Peyer's patch (tissue), 4 donors: ENCODE results near the gene SYNDIG1.

ENCODE experiments used
- POLR2A ChIP-seq, 2 donors: fragments of 450-650 bp; IDR thresholded peaks; one replicate each; pipeline ENCODE4 v1.5.1; 2017; ENCODE audit warnings: antibody characterized with exemption in 2 of 2, mild to moderate bottlenecking in 2 of 2, moderate library complexity in 2 of 2
- TF ChIP-seq, protein P1 (sequence below), 6 experiments: fragments of 450-650 bp in 4 of 6; fragments of 200-600 bp in 2 of 6; sonication (generic) in 1 of 6; IDR thresholded peaks; one replicate each; pipeline ENCODE4 v1.5.1; 2017 to 2019; ENCODE audit warnings: antibody characterized with exemption in 6 of 6, mild to moderate bottlenecking in 3 of 6, moderate library complexity in 1 of 6

DNA sequence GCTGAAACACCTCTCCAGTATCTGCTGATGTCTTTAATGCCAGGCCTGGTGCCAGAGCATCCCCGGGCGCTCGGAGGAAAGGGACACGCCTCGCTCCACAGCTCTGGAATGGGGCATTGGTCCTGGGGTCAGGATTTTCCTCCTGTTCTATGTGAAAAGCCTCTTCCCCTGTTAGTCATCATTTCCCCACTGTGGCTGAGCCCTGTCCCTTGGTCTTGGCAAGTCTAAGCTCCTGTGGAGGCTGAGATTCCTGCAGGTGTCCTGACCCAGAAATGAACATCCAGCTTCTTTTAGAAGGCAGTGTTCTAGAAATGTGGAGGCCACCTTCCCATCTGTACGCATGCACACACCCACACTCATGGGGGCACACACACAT lies 19.4 kb downstream of the SYNDIG1 start:
- no peak for TF ChIP-seq POLR2A (IDR thresholded peaks at IDR 0.05)
- TF ChIP-seq, protein P1, sequence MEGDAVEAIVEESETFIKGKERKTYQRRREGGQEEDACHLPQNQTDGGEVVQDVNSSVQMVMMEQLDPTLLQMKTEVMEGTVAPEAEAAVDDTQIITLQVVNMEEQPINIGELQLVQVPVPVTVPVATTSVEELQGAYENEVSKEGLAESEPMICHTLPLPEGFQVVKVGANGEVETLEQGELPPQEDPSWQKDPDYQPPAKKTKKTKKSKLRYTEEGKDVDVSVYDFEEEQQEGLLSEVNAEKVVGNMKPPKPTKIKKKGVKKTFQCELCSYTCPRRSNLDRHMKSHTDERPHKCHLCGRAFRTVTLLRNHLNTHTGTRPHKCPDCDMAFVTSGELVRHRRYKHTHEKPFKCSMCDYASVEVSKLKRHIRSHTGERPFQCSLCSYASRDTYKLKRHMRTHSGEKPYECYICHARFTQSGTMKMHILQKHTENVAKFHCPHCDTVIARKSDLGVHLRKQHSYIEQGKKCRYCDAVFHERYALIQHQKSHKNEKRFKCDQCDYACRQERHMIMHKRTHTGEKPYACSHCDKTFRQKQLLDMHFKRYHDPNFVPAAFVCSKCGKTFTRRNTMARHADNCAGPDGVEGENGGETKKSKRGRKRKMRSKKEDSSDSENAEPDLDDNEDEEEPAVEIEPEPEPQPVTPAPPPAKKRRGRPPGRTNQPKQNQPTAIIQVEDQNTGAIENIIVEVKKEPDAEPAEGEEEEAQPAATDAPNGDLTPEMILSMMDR (IDR thresholded peaks at IDR 0.05): no peak
